Measurements from ENCODE around the gene CARMIL1. TPM values are rescaled to one million over a fixed set of nuclear protein-coding genes. Genes with fewer than 3 reads are reported as not detected.

Gene CARMIL1
- total RNA-seq, 1 experiment from 2014 or later: 23.6 TPM

DNA sequence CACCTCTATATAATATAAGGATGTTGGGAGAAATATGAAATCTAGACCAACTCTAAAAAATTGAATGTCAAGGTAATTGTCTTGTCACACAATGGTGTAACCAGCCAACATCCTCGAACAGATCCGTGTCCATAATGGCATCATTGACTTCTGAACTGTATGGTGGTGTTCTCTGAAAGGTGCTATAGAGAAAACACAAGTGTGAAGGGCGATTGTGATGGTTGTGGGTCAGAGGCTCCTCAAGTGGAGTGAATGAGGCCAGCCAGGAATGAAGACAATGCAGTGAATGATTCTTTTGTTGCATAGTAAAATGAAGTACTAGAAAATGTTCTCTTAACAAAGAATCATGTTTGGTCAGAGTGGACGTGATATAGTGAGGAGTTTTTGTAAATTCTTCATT lies 58.3 kb downstream of the CARMIL1 start:
- Histone ChIP-seq H3K56ac (ENCODE audit: insufficient read length, low read depth, low read length) (no peak overlapping the region), H2BK5ac (ENCODE audit: insufficient read length, low read length) (no peak overlapping the region), H2AK5ac (ENCODE audit: insufficient read length, low read length) (no peak overlapping the region), H3K79me1 (ENCODE audit: insufficient read depth, low read depth, low read length, poor library complexity, severe bottlenecking) (no peaks in the 10 kb centered on the region), H3T11ph (ENCODE audit: low read length) (no peak overlapping the region), H3K9ac (ENCODE audit: extremely low read depth, insufficient read length, low read length) (no peak overlapping the region), H3K79me2 (ENCODE audit: insufficient read depth, low read length) (peaks cover 3% of the 10 kb centered on the region; the same call in 1 of the 2 replicates), H3K23ac (ENCODE audit: insufficient read length, low read depth, low read length) (no peak overlapping the region), H3K27me3 (ENCODE audit: insufficient read depth, low read length) (no peaks in the 10 kb centered on the region), H3K4ac (ENCODE audit: low read depth, low read length) (no peak overlapping the region), H2BK12ac (ENCODE audit: insufficient read length, low read depth, low read length) (no peak overlapping the region), H2BK20ac (ENCODE audit: low read depth, low read length, poor library complexity, severe bottlenecking) (no peak overlapping the region), H3K4me2 (ENCODE audit: insufficient read depth, insufficient read length, low read length) (no peak overlapping the region), H3K14ac (ENCODE audit: insufficient read depth, low read length) (no peak overlapping the region), H4K20me1 (ENCODE audit: control insufficient read depth, insufficient read depth, insufficient read length) (no peaks in the 10 kb centered on the region), H3K27ac (ENCODE audit: insufficient read length, low read depth, low read length) (no peak overlapping the region), H3K9me3 (ENCODE audit: control insufficient read depth, low read depth, low read length) (no peaks in the 10 kb centered on the region), H2AFZ (ENCODE audit: low read length) (no peak overlapping the region), H4K8ac (replicated peaks; ENCODE audit: insufficient read length, low read depth, low read length) (no peak overlapping the region), H2BK120ac (ENCODE audit: low read depth, low read length, poor library complexity, severe bottlenecking) (no peak overlapping the region), H3K4me1 (ENCODE audit: insufficient read depth, low read length) (peaks cover 18% of the 10 kb centered on the region; the same call in 1 of the 2 replicates), H3K23me2 (ENCODE audit: insufficient read length, low read depth, low read length, poor library complexity, severe bottlenecking) (no peaks in the 10 kb centered on the region), H4K5ac (ENCODE audit: insufficient read length, low read depth, low read length) (no peak overlapping the region), H2BK15ac (ENCODE audit: low read depth, low read length) (no peak overlapping the region), H4K91ac (ENCODE audit: insufficient read length, low read depth, low read length) (no peak overlapping the region), H3K18ac (ENCODE audit: insufficient read length, low read depth, low read length) (no peak overlapping the region)
- Mint-ChIP-seq H3K27me3 (ENCODE audit: low read depth) (no peaks in the 10 kb centered on the region), H3K4me1 (peaks cover 63 to 69% of the 10 kb centered on the region in 2 experiments), H3K36me3 (ENCODE audit: insufficient read depth in 1 of 3, low read depth in 3 of 3) (no peaks in the 10 kb centered on the region), H3K27ac (no peak overlapping the region), H3K4me3 (no peak overlapping the region), H3K9me3 (no peaks in the 10 kb centered on the region)
- no peak for DNase-seq
- WGBS (ENCODE audit: extremely low coverage, insufficient read length, low lambda C conversion rate): no CpG with 5 or more reads among the region's 4 CpGs
- TF ChIP-seq, protein P1, sequence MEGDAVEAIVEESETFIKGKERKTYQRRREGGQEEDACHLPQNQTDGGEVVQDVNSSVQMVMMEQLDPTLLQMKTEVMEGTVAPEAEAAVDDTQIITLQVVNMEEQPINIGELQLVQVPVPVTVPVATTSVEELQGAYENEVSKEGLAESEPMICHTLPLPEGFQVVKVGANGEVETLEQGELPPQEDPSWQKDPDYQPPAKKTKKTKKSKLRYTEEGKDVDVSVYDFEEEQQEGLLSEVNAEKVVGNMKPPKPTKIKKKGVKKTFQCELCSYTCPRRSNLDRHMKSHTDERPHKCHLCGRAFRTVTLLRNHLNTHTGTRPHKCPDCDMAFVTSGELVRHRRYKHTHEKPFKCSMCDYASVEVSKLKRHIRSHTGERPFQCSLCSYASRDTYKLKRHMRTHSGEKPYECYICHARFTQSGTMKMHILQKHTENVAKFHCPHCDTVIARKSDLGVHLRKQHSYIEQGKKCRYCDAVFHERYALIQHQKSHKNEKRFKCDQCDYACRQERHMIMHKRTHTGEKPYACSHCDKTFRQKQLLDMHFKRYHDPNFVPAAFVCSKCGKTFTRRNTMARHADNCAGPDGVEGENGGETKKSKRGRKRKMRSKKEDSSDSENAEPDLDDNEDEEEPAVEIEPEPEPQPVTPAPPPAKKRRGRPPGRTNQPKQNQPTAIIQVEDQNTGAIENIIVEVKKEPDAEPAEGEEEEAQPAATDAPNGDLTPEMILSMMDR (conservative IDR thresholded peaks at IDR 0.05): no peak

Measured in H9 (cell line).